SH-SY5Y (cell line): ENCODE data around the gene SLC38A2.

Experiments used
- GATA2 ChIP-seq: IDR thresholded peaks from 2 replicates; pipeline ENCODE4 v1.6.1; 2011; ENCODE audit warnings: mild to moderate bottlenecking, low read depth, low read length
- GATA3 ChIP-seq: IDR thresholded peaks from 2 replicates; pipeline ENCODE4 v1.6.1; 2011; ENCODE audit warnings: low read depth, mild to moderate bottlenecking, low read length, moderate library complexity

The SLC38A2 gene

GRCh38 chr12:46364777-46365580, 7.6 kb downstream of the SLC38A2 start:
- TF ChIP-seq GATA3, result no peak
- TF ChIP-seq GATA2, result no peak

- no peak for TF ChIP-seq GATA3
- TF ChIP-seq GATA2, result no peak
Measured at GRCh38 chr12:46364300-46364696, 8.3 kb downstream of the SLC38A2 start.

GRCh38 chr12:46363582-46364299, 8.8 kb downstream of the SLC38A2 start:
- no peak for TF ChIP-seq GATA3
- no peak for TF ChIP-seq GATA2

GRCh38 chr12:46362895-46363581, 9.5 kb downstream of the SLC38A2 start:
- TF ChIP-seq GATA3 (no peak), GATA2 (no peak)

GRCh38 chr12:46361667-46362034, 10.9 kb downstream of the SLC38A2 start:
- TF ChIP-seq GATA2, result no peak
- TF ChIP-seq GATA3, result no peak

GRCh38 chr12:46360908-46361666, 11.5 kb downstream of the SLC38A2 start:
- TF ChIP-seq GATA2 (no peak), GATA3 (no peak)

- no peak for TF ChIP-seq GATA3
- TF ChIP-seq GATA2, result no peak
Measured at GRCh38 chr12:46360370-46360769, 12.2 kb downstream of the SLC38A2 start.

- TF ChIP-seq GATA2 (no peak), GATA3 (no peak)
Measured at GRCh38 chr12:46359667-46360280, 12.8 kb downstream of the SLC38A2 start.

GRCh38 chr12:46358791-46359666, 13.5 kb downstream of the SLC38A2 start:
- TF ChIP-seq GATA3, result no peak
- no peak for TF ChIP-seq GATA2

- TF ChIP-seq GATA2 (no peak), GATA3 (no peak)
Measured at GRCh38 chr12:46358325-46358700, 14.3 kb downstream of the SLC38A2 start.

- TF ChIP-seq GATA3 (no peak), GATA2 (no peak)
Measured at GRCh38 chr12:46357438-46358324, 14.9 kb downstream of the SLC38A2 start.
